Kidney (tissue), 14 donors: ENCODE measurements around the gene TCEAL3. TPM values are rescaled to one million over a fixed set of nuclear protein-coding genes. Genes with fewer than 3 reads are reported as not detected.

Source experiments
- DNase-seq, 5 donors: peaks; one replicate each; pipeline ENCODE4 v3.0.0-alpha.2; 2013 to 2020
- FAIRE-seq: peaks from 2 replicates; lab custom pipeline; 2012; peaks lifted over from hg19 to GRCh38; lab: Jason Lieb, UNC
- H3K27ac ChIP-seq, 2 donors: one replicate each; pipeline ENCODE4 v1.7.0; 2013; ENCODE audit warnings: low read depth in 2 of 2, low read length in 2 of 2, inconsistent platforms in 1 of 2
- H3K27me3 ChIP-seq: one replicate; pipeline ENCODE4 v1.7.1; 2013; ENCODE audit warnings: low read length, inconsistent platforms; ENCODE audit not compliant: control insufficient read depth, insufficient read depth
- H3K36me3 ChIP-seq, 3 donors: one replicate each; pipeline versions ENCODE4 v1.7.0 to v1.7.1; 2013; ENCODE audit warnings: low read length in 3 of 3, control low read depth in 1 of 3, inconsistent platforms in 1 of 3; ENCODE audit not compliant: insufficient read depth in 3 of 3, control insufficient read depth in 2 of 3
- H3K4me1 ChIP-seq, 3 donors: one replicate each; pipeline versions ENCODE4 v1.7.0 to v1.7.1; 2013; ENCODE audit warnings: low read length in 3 of 3, inconsistent platforms in 1 of 3, low read depth in 1 of 3; ENCODE audit not compliant: control insufficient read depth in 2 of 3, insufficient read depth in 2 of 3
- H3K4me3 ChIP-seq, 3 donors: one replicate each; pipeline versions ENCODE4 v1.7.0 to v1.8.1; 2013; ENCODE audit warnings: low read length in 3 of 3, control low read depth in 1 of 3, inconsistent platforms in 1 of 3
- H3K9ac ChIP-seq, 3 donors: one replicate each; pipeline versions ENCODE4 v1.7.0 to v1.7.1; 2013; ENCODE audit warnings: low read length in 3 of 3, control low read depth in 1 of 3, inconsistent platforms in 1 of 3
- H3K9me3 ChIP-seq, 3 donors: one replicate each; pipeline versions ENCODE4 v1.7.0 to v1.7.1; 2013; ENCODE audit warnings: low read length in 3 of 3, control low read depth in 1 of 3, inconsistent platforms in 1 of 3; ENCODE audit not compliant: control insufficient read depth in 2 of 3, insufficient read depth in 1 of 3
- CTCF ChIP-seq: IDR thresholded peaks from 3 replicates; pipeline ENCODE4 v1.5.1; 2012; ENCODE audit warnings: mild to moderate bottlenecking, moderate library complexity, borderline replicate concordance; ENCODE audit not compliant: insufficient read depth; ENCODE audit errors: extremely low read depth
- intact Hi-C: fragments of 100-400 bp; cut with DNase I; formaldehyde crosslinking; loops from one replicate; pipeline ENCODE4 v1.11.1; 2022
- polyA plus RNA-seq: library from polyadenylated mRNA; stranded (reverse); fragments of 350-450 nt; fragmentation: Illumina TruSeq; extraction: RNeasy Lipid Tissue Mini Kit (QIAGEN cat#74804); gene quantifications from one replicate; pipeline ENCODE4 v1.2.3, GENCODE V29; 2014; ENCODE audit warnings: low read depth, low replicate concordance; ENCODE audit not compliant: insufficient read depth
- total RNA-seq: library from RNA; stranded (reverse); fragmentation: NEBNext Ultra II Directional; extraction: Animal tissue kit (Norgen Biotek cat#: 25700); gene quantifications from one replicate; pipeline ENCODE4 v1.2.1, GENCODE V29; 2021
- donor health status: control.
- donor health status: control.
- donor health status: control.
- donor health status: control.
- donor health status: control.
- donor health status: DM: yes; HTN: yes; CAD: no.
- donor health status: Normal renal cell carcinoma (clear cell type).

Gene TCEAL3
- total and polyA plus RNA-seq, 2 donors from 2014 or later, result 34.2 to 70.1 TPM

GRCh38 chrX:103565197-103565596 is 42.6 kb upstream of the TCEAL3 start:
- Histone ChIP-seq H3K27ac (no peak overlapping the region), H3K36me3 (no peaks in the 10 kb centered on the region), H3K9ac (no peak overlapping the region), H3K9me3 (no peaks in the 10 kb centered on the region), H3K4me1 (no peaks in the 10 kb centered on the region), H3K4me3 (no peak overlapping the region), H3K27me3 (no peaks in the 10 kb centered on the region)
- FAIRE-seq (no peak), DNase-seq (no peak)
- no peak for TF ChIP-seq CTCF
- intact Hi-C loops, result no loop called here

GRCh38 chrX:103565752-103566151 is 42.0 kb upstream of the TCEAL3 start:
- TF ChIP-seq CTCF, result no peak
- H3K9me3 ChIP-seq, result no peaks in the 10 kb centered on the region
- no peaks in the 10 kb centered on the region for H3K36me3 ChIP-seq
- no peak overlapping the region for H3K9ac ChIP-seq
- intact Hi-C loops, result no loop called here
- DNase-seq (no peak), FAIRE-seq (peak; percentile 13)
- no peaks in the 10 kb centered on the region for H3K27me3 ChIP-seq
- no peak overlapping the region for H3K4me3 ChIP-seq
- H3K4me1 ChIP-seq, result no peaks in the 10 kb centered on the region
- H3K27ac ChIP-seq, result no peak overlapping the region

DNA sequence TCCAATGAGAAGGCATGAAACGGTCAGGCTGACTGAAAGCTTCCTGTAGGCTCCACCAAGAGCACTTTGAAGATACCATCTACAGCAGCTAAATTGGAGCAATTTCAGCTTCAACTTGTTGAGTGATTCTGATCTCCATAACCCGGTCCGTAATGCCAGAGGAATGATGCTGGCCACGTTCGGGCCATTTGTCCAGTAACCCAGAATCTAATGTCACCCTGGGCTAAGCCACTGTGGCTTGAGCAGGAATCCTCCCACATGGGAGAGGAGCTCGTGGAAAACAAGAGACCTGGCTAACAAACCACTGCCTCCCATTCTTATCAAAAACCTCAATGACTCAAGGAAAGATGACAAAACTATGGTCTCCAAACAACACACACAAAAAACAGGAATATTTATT is 36.6 kb upstream of the TCEAL3 start:
- Histone ChIP-seq H3K9me3 (no peaks in the 10 kb centered on the region), H3K27me3 (no peaks in the 10 kb centered on the region), H3K4me1 (no peaks in the 10 kb centered on the region), H3K9ac (no peak overlapping the region), H3K36me3 (no peaks in the 10 kb centered on the region), H3K27ac (no peak overlapping the region), H3K4me3 (no peak overlapping the region)
- FAIRE-seq (no peak), DNase-seq (no peak)
- intact Hi-C loops, result no loop called here
- no peak for TF ChIP-seq CTCF

DNA sequence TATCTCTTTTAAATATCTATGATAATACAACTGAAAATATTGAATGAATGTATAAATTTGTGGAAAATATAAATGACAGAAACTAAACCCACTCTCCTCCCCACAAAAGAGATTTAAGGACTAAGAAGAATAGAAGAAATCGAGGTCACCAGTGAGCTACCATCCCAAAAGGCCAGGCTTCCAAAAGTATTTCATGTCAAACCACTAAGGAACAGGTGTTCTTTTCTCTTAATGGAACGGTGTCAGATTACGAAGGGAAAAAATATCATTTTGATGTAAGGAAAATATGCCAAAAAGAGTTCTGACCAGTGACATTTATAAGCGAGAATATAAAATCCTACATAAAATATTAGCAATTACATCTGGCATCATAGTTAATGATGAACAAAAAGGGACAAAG is 36.0 kb upstream of the TCEAL3 start:
- Histone ChIP-seq H3K27ac (no peak overlapping the region), H3K4me3 (no peak overlapping the region), H3K4me1 (no peaks in the 10 kb centered on the region), H3K27me3 (no peaks in the 10 kb centered on the region), H3K9me3 (no peaks in the 10 kb centered on the region), H3K9ac (no peak overlapping the region), H3K36me3 (no peaks in the 10 kb centered on the region)
- intact Hi-C loops, result no loop called here
- FAIRE-seq (no peak), DNase-seq (no peak)
- TF ChIP-seq CTCF, result no peak
